Measurements from ENCODE around the gene RECQL.
"Not testable (repeated sequence)": the region's sequence is repeated elsewhere in the genome, so short reads cannot be mapped to it uniquely, and the experiment has no call there.

Gene RECQL

DNA sequence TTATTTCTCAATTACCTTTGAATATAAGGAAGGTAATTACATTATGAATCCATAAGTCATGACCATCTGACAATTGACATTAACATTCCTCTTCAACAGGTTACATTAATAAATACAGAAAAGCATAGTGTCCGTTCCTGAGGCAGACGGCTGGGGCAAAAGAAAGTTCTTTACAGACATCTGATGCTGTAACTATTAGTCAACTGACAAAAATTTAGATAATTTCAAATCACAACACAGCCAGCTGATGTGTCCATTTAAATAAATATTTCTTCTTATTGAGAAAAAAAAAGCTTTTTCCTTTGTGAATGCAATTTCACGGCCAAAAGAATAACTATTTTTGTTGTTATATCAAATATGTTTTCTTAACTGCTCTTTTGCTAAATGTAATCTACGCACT is 73.2 kb downstream of the RECQL start:
- DNase-seq (ENCODE audit: low read depth in 2 of 3, low spot score in 1 of 3), result no peak

DNA sequence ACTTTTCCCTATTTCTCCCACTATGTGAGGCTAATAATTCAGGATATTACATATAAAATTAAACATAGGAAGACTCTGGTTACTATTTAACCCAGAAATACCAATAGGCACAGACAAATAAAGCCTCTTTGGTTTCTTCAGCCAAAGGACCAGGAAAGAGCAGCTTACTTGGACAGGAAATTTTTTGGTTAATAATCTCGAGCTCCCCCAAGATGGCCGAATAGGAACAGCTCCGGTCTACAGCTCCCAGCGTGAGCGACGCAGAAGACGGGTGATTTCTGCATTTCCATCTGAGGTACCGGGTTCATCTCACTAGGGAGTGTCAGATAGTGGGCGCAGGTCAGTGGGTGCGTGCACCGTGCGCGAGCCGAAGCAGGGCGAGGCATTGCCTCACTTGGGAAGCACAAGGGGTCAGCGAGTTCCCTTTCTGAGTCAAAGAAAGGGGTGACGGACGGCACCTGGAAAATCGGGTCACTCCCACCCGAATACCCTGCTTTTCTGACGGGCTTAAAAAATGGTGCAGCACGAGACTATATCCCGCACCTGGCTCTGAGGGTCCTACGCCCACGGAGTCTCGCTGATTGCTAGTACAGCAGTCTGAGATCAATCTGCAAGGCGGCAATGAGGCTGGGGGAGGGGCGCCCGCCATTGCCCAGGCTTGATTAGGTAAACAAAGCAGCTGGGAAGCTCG is 82.3 kb downstream of the RECQL start:
- not testable (repeated sequence) for DNase-seq (ENCODE audit: low read depth in 2 of 3, low spot score in 1 of 3)

All from stimulated activated CD4-positive, alpha-beta T cell treated with anti-CD3 and anti-CD28 coated beads, Interleukin-12 subunit alpha, Interleukin-12 subunit beta, amount 100 ng/mL, for 48 hours (primary cell).